ENCODE data around the gene NEURL1B. TPM values are rescaled to one million over a fixed set of nuclear protein-coding genes. Genes with fewer than 3 reads are reported as not detected.

The NEURL1B gene
- total RNA-seq, 4 donors from 2014 or later: 10.3 to 86.5 (median 17.8) TPM

- TF ChIP-seq, protein P1, sequence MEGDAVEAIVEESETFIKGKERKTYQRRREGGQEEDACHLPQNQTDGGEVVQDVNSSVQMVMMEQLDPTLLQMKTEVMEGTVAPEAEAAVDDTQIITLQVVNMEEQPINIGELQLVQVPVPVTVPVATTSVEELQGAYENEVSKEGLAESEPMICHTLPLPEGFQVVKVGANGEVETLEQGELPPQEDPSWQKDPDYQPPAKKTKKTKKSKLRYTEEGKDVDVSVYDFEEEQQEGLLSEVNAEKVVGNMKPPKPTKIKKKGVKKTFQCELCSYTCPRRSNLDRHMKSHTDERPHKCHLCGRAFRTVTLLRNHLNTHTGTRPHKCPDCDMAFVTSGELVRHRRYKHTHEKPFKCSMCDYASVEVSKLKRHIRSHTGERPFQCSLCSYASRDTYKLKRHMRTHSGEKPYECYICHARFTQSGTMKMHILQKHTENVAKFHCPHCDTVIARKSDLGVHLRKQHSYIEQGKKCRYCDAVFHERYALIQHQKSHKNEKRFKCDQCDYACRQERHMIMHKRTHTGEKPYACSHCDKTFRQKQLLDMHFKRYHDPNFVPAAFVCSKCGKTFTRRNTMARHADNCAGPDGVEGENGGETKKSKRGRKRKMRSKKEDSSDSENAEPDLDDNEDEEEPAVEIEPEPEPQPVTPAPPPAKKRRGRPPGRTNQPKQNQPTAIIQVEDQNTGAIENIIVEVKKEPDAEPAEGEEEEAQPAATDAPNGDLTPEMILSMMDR (IDR thresholded peaks at IDR 0.05): no peak
These were observed 90.6 kb downstream of the NEURL1B start for GRCh38 chr5:172731680-172732074.

DNA sequence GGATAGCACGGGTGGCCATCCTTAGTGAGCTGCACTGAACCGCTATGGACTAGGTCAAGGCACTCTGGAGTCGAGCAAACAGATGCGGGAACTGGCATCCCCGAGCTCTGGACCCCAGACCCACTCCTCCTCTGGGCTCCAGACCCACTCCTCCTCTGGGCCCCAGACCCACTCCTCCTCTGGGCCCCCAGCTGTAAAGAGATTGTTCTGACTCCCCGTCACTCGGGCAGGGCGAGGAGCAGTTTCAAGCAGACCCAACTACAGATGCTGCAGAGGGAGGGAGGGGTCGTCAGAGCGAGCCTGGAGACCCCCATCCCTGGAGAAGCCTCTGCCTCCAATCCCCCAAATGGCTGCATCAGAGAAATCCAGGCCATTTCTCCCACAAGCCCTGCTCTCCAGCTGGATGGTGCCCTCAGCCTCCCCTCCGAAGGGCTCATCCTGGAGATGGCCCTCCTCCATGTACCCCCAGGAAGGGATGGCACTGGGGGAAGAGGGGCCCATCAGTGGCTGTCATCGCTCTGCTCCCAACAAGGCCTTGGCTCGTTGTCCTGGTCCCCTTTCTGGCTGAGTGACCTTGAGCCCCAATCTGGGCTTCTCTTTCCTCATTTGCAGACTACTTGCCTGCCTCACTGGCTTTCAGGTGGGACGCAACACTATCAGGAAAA, 91.3 kb downstream of the NEURL1B start:
- ATAC-seq (ENCODE audit: low FRiP score): no peak
- DNase-seq (ENCODE audit: low spot score): no peak
- TF ChIP-seq, protein P1 (IDR thresholded peaks at IDR 0.05): no peak

More at GRCh38 chr5:172731680-172732074, 90.6 kb downstream of the NEURL1B start:
- no peak for DNase-seq (ENCODE audit: low spot score)
- ATAC-seq (ENCODE audit: low FRiP score): no peak

- TF ChIP-seq, protein P1 (IDR thresholded peaks at IDR 0.05): no peak
- DNase-seq (ENCODE audit: low spot score): peak; percentile 54
- peak; percentile 96 for ATAC-seq (ENCODE audit: low FRiP score)
These were observed 92.3 kb downstream of the NEURL1B start for GRCh38 chr5:172733131-172733973.

DNA sequence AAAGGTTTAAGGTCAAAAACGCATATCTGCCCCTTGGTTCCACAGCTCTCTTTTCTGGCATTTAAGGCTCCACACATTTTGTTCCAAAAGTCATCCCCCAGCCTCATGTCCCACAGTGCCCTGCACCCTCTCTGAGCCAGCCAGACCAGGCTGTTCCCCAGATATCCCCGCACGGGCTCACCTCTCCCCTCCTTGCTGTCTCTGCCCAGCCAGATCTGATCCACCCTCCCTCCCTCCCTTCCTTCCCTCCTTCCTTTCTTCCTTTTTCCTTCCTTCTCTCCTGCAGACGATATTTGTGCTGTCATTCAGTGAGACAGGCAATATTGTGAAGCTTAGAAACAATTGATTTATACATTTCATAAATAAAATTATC, 92.9 kb downstream of the NEURL1B start:
- peak; percentile 62 for ATAC-seq (ENCODE audit: low FRiP score)
- TF ChIP-seq, protein P1 (IDR thresholded peaks at IDR 0.05): no peak

DNA sequence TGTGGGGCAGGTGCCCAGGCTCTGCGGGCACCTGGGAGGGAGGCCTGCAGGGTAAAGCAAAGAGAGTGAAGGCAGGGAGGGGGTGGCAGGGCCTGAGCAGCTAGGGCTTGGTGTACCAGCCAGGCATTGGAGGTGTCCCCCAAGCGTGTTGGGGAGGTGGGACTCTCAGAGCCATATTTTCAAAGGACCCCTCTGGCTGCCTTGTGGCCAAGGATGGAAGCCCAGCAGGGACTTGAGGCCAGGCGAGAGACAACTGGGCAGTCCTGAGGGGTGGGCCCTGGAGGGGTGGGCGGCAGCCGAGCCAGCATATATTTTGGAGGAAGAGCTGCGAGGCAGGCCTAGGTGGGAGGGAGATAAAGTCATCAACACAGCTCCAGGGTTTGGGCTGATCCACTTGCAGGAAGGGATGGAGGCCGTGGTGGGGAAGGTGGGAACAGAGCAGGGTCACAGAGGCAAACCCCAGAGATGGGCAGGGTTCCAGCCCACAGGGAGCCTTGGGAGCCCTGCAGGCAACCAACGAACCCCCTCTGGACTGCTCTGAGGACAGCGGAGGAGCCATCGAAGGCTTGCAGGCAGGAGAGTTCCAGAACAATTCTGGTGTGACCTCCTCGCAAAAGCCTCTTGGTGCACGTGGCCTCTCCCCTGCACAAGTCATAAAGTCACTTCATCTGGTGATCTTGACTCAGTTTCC, 94.2 kb downstream of the NEURL1B start:
- TF ChIP-seq, protein P1 (IDR thresholded peaks at IDR 0.05): no peak
- ATAC-seq (ENCODE audit: low FRiP score): no peak
- DNase-seq (ENCODE audit: low spot score): no peak

More for the DNA sequence above, 92.9 kb downstream of the NEURL1B start:
- DNase-seq (ENCODE audit: low spot score): no peak

- DNase-seq (ENCODE audit: low spot score) (no peak), ATAC-seq (ENCODE audit: low FRiP score) (no peak)
- TF ChIP-seq, protein P1 (IDR thresholded peaks at IDR 0.05): no peak
These were observed 95.6 kb downstream of the NEURL1B start for GRCh38 chr5:172736508-172737135.

All from omental fat pad (tissue), 4 donors.